C1 segment of cervical spinal cord (tissue), 14 donors: ENCODE data around the gene ANKRD13B.

Experiments
- DNase-seq, 14 donors: peaks; one replicate each; lab custom pipeline; 2025; lab: John Stamatoyannopoulos, UW

The ANKRD13B gene

GRCh38 chr17:29616300-29617048 is 23.5 kb downstream of the ANKRD13B start:
- DNase-seq = peak in 1 of 14 donors; percentile 60

GRCh38 chr17:29617125-29617480 is 24.2 kb downstream of the ANKRD13B start:
- DNase-seq = peak in 10 of 14 donors; percentile 9 to 79 (median 64)

GRCh38 chr17:29617481-29618271 is 24.7 kb downstream of the ANKRD13B start:
- DNase-seq = peak in 12 of 14 donors; percentile 26 to 75 (median 54)

GRCh38 chr17:29618272-29619065 is 25.5 kb downstream of the ANKRD13B start:
- DNase-seq = no peak

- no peak for DNase-seq
These were observed 26.3 kb downstream of the ANKRD13B start for GRCh38 chr17:29619251-29619650.

GRCh38 chr17:29620271-29620670 is 27.3 kb downstream of the ANKRD13B start:
- no peak for DNase-seq

- no peak for DNase-seq
These were observed 28.0 kb downstream of the ANKRD13B start for GRCh38 chr17:29620779-29621500.

- no peak for DNase-seq
These were observed 28.8 kb downstream of the ANKRD13B start for GRCh38 chr17:29621751-29622194.

DNA sequence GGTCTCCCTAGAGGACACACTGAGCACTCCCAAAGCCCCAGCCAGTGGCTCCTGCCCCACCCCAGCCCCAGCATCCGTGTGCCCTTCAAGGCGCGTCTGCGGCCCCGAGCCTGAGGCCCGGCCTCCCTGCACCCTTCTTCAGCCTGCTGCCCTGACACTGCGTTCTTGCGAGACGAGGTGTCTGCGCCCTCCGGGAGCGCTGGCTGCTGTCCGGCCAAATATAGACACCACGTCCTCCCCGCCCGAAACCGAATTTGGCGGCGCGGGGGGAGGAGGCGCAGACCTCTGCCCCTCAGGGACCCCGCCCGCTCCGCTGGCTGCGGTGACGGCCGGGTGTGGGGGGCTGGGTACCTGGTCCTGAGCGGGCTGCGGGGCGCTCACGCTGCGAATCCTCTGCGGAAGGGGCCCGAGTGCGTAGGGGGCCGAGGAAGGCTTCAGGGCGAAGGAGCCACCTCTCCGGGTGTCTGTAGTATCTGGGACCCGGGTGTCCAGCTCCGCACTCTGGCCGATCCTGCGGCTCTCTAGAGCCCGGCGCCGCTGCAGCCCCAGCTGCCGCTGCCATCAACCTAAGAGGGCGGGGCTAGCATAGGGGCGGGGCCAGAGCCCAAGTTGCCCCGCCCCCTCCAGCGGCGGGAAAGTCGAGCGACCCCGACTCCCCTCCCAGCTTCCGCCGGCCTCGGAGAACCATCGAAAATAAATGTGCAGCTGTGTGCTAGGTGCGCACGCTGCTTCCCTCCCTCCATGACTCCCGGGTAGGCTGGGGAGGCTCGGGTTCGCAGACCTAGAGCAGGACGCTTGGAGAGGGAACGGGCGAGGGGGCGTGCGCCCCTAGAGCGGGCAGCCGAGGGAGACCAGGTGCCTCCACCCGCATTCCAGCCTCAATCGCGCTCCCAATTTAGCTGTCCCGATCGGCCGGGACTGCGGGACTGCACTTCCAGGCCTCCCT is 29.7 kb downstream of the ANKRD13B start, which contains the start of gene CORO6:
TSS of gene CORO6 (minus strand) at position 576 of the 946 bp plus-strand sequence. CDS start 1,491 bp downstream, outside the sequence.
- DNase-seq = peak in 7 of 14 donors; percentile 16 to 42 (median 30)

GRCh38 chr17:29623283-29623647 is 30.3 kb downstream of the ANKRD13B start:
- DNase-seq = no peak

- no peak for DNase-seq
These were observed 31.7 kb downstream of the ANKRD13B start for GRCh38 chr17:29624586-29624985.

DNA sequence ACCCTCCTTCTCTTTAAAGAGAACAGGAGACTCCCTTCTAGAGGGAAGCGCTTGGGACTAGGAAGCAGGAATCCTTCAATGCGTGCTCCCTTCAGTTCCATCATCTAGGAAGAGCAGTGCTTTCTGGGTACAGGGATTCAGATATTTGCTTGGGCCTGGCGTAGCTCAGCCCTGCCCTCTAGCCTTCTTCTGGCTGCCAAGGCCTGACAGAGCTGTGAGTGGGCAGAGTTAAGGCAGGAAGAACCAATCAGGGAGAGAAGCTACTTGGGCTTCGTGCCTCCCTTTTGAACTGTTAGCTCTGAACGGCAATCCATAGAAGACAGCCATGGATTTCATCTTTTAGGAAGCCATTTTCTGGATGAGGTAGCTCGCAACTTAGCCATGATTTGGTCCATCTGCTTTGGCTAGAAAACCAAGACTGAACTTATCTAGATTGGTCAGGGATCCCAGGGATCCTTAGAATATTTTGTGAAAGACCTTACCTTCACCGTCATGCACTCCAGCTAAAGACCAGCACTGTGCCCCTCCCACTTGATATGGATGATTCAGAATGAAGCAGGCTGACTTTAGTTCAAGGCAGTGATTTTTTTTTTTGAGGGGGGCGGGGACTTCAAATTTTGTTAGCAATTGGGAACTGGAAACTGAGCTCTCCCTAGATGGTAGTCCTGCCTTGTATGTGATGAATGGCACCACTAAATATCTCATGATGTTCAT is 32.3 kb downstream of the ANKRD13B start:
- peak in 8 of 14 donors; percentile 20 to 55 (median 40) for DNase-seq

DNA sequence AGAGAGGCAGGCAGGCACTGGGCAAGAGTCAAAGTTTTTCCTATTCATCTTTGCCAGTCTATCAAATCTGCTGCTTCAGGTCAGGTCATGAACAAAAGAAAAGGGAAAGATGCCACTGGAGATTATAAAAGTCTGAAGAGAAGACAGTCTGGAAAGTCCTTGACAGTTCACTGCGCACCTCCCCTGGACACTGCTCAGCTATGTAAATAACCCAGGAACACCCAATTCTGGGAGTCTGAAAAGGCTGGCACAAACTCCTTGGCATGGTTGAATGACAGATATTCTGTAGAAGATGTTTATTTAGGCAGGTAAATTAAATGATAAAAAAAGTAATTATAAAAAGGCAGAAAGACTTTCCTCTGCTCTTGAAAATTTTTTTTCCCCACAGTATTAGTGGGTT is 35.0 kb downstream of the ANKRD13B start:
- no peak for DNase-seq

GRCh38 chr17:29628644-29629043 is 35.7 kb downstream of the ANKRD13B start:
- DNase-seq = peak in 1 of 14 donors; percentile 32

- no peak for DNase-seq
These were observed 36.9 kb downstream of the ANKRD13B start for GRCh38 chr17:29629839-29630238.

GRCh38 chr17:29630630-29631193 is 37.8 kb downstream of the ANKRD13B start:
- no peak for DNase-seq

- DNase-seq = no peak
These were observed 41.0 kb downstream of the ANKRD13B start for GRCh38 chr17:29633886-29634285.

DNA sequence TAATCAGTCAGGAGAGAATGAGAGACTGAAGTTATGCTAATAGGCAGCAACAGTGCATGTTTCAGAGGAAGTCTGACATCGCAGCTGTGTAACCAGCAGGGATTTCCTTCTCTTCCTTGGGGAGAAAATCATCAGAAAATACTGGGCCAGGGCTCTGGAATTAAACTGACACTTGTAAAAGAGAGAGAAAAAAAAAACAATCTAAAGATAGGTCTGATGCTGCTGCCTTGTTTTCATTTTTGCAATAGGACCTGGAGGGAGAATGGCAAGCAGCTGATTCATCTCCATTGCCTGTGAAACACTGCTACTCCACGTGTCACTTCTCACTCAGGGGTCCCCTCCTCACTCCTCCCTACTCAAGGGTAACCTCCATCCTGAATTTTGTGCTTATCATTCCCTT is 47.5 kb downstream of the ANKRD13B start:
- DNase-seq = no peak
